ENCODE results near the gene SCFD2.
"Not testable (repeated sequence)": the region's sequence is repeated elsewhere in the genome, so short reads cannot be mapped to it uniquely, and the experiment has no call there.

SCFD2 gene

DNA sequence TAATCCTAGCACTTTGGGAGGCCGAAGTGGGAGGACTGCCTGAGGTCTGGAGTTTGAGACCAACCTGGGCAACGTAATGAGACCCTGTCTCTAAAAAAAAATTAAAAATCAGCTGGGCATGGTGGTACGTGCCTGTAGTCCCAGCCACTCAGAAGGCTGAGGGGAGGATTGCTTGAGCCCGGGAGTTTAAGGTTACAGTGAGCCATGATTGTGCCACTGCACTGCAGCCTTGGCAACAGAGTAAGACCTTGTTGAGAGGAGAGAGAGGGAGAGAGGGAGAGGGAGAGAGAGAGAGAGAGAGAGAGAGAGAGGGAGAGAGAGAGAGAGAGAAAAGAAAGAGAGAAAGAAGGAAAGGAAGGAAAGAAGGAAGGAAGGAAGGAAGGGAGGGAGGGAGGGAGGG lies 358.8 kb downstream of the SCFD2 start:
- DNase-seq: no peak

- DNase-seq: no peak
Observed at GRCh38 chr4:53005808-53006207, 360.1 kb downstream of the SCFD2 start.

DNA sequence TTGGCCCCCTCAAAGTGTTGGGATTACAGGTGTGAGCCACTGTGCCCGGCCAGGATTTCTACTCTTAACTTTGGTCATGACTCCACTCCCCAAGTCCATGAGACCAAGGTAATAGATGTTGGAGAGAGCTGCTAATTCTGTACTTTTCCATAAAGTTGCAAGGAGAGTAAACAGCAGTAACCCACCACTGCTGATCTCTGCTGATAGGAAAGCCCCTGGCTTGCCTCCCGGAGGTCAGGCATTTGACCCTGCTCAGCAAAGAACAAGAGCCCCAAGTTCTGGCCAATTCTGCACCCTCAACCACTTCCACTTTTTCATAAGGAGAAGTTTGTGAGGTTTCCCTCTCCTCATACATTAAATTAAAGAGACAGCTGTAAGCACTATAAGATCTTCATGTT lies 360.7 kb downstream of the SCFD2 start:
- DNase-seq: no peak

DNA sequence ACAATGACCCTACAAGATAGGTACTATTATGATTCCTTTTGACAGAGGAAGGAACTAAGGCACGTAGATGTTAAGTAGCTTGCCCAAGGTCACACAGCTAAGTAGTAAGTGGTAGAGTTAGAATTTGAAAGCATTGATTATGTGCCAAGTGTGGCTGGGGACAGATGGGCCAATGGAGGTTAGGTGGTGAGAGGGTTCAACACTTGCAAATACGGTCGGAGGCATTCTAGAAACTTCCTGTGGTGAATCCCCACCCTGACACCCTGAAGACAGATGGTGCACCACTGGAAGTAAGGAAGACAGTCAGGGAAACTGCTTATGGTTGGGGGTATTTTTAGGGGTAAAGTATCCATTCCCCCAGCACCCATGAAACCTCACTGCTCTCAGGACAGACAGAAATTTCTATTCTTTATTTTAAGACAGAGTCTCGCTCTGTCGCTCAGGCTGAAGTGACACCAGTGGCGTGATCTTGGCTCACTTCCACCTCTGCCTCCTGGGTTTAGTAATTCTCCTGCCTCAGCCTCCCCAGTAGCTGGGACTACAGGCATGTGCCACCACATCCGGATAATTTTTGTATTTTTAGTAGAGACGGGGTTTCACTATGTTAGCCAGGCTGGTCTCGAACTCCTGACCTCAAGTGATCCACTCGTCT lies 361.2 kb downstream of the SCFD2 start:
- DNase-seq: no peak

DNA sequence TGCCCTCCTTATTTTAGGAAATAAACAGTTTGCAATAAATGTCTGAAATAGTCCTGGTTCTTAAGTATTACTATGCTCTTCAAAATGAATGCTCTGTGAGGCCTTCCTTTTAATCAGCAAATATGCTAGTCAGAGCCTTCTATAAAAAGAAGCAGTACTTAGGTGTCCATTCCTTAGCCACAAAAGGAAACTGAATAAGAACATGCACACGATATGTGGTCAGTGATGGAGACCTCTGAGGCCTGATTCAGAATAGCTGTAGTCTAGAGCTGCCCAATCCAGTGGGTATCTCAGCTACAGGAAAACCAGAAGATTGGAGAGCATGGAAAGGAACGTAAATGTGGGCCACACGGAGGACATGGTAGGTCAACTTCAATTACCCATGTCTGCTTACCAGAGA lies 361.9 kb downstream of the SCFD2 start:
- DNase-seq: no peak

DNA sequence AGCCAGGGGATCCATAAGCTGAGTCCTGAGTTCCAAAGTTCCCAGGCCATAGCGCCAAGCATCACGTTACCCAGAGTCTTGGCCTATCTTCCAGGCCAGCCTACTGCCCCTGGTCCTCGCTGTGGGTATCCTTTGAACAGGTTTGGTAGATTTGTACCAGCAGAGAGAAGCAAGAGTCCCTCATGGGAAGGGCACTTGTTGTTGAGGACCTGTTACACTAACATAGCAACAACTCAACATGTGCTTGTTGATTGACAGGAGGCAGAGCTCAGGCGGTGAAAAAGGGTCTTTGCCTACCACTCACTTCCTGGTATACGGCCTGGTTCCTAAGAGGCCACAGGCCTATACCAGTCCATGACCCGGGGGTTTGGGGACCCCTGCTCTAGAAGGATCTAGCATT lies 365.3 kb downstream of the SCFD2 start:
- DNase-seq: no peak

DNA sequence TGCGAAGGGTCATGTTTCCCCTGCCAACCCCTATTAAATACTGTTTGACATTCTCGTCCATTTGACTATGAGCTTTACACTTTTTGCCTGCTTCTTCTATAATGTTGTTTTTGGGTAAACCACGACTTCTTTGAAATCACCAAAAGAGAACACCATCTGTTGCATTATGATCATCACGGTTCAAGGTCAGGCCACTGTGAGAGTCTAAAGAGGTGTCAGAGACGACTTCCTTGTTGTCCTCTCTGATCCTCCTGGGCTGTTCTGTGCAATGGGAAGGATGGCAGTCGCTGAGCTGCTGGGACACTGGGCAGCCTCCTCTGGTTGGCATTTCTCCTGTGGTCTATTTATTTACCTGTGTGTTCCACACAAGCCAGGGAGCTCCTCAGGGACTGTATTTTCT lies 366.2 kb downstream of the SCFD2 start:
- no peak for DNase-seq

GRCh38 chr4:52998413-52998812 lies 367.4 kb downstream of the SCFD2 start:
- no peak for DNase-seq

GRCh38 chr4:52997132-52997416 lies 368.8 kb downstream of the SCFD2 start:
- DNase-seq: no peak

- DNase-seq: no peak
Observed at GRCh38 chr4:52996261-52997131, 369.4 kb downstream of the SCFD2 start.

DNA sequence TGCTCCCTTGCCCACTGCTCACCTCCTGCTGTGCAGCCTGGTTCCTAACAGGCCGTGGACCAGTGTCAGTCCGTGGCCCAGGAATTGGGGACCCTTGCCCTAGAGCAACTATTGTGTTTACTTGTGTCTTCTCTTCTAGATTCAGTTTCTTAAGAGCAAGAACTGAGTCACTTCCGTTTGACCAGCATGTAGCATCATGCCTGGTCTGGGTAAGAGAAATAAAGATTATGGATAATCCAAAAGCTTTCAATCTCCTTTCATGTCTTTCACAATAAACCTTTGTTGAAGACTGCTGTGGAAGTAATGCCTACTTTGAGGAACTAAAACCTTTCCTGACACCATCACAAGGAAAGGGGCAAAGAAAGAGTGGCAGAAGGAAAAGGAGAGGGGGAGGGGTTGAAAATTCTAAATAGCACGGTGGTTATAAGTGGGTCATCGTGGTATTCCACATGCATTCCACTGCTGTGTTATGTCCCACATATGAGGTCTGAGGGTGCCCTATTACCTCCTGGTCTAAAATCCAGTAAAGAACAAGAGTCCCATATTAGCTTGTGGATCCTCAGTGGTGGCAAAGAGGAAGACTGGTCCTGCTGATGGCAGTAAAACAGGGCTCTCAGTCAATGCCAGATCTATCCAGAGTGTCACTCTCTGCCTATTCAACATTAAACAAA lies 370.4 kb downstream of the SCFD2 start:
- DNase-seq: no peak

DNA sequence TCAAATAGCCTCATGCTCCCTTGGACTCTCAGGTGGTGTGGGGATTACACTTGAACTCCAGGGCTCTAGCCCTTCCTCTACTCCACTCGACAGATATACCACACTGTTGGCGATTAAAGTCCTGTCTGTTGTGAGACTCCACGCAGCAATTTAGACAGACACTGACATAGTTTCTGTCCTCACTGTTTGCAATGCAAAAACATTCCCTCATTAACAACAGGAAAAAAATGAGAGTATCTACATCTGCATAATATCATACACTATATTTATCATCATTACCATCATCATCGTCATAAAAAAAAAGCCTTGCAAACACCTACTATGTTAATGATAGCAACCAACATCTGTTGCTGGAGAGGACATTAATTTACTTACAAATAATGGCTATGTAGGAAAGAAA lies 371.3 kb downstream of the SCFD2 start:
- DNase-seq: no peak

DNA sequence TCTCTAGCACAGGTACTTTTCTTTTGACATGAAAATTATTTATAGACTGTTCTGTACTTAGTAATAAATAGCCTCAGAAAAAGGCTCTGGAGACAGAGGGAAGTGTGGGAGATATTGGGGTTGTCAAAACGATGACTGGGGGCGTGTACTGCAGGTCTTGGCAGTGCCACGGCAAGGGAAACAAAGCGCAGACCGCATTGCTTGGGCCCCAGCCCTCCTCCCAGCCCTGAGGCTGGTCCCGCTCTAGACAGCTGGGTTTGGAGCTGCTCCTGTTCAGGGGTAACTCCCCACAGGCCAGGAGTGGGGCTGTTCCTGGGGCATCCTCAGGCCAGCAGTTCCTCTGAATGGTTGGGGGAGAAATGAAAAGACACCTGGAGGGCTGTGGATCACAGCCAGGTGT lies 372.1 kb downstream of the SCFD2 start:
- no peak for DNase-seq

GRCh38 chr4:52992551-52992950 lies 373.3 kb downstream of the SCFD2 start:
- not testable (repeated sequence) for DNase-seq

DNA sequence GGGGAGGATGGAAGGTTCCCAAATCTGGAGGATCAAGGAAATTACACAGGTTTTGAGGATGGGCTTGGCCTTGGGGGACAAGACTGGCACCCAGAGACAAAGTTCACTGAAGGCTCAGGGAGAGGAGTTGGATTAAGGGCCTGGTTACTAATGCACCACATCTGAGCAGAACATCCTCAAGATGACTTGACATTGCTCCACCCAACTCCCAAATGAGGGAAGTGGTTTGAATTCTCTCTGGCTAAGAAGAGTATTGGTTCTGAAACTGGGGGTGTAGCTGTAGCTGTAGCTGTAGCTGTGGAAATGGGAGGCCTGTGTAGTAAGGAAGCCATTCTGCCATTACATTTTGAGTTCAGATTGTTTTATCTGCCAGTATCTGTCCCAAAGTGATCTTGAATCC lies 374.4 kb downstream of the SCFD2 start:
- DNase-seq: no peak

GRCh38 chr4:52990706-52991105 lies 375.2 kb downstream of the SCFD2 start:
- DNase-seq: no peak

DNA sequence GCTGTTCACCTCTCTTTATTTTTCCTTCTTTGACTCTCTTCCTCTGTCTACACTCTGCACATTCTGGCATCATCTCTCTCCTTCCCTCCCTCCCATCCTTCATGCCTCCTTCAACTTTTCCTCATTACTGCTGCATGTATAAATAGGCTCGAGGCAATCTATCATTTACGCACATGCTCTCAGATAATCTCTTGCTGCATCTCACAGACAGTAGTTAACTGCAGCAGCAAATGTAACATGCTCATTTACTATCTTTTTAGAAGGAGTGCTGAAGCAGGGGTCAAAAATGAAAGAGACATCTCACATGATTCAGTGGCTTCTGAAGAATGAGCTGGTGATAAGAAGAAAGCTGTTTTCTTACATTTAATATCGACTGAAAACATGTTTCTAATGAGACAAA lies 376.0 kb downstream of the SCFD2 start:
- DNase-seq: no peak

DNA sequence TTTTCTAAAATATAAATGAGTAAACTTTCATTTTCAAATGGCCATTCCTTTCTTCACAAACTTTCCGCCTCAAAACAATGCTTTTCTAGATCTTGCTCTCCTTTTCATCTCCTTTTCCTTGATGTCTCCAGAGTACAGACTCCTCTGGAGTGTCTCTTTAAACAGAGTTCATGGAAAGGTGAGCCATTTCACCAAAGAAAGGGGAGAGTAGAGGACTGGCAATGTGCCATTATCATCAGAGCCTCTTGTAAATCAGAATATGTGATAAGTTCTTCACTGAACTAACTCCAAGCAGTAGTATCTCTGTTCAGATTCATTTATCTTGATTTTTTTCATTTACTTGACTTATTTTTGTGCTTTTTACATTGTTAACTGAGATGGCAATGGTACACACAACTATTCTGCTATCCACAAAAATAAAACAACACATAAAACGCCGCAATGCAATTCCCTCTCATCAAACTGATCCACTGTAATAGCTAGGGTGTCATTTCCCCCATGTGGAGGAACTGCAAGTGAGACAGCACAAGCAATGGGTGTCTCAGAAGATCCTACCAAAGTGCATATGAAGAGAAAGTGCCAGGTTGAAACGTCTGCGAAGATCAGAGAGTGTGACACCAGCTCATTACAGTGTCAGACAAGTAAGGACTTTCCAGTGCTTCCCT lies 378.3 kb downstream of the SCFD2 start:
- no peak for DNase-seq

GRCh38 chr4:52984462-52984881 lies 381.4 kb downstream of the SCFD2 start:
- no peak for DNase-seq

GRCh38 chr4:52983563-52984303 lies 382.1 kb downstream of the SCFD2 start:
- peak in 1 of 2 donors; percentile 51 for DNase-seq

- DNase-seq: no peak
Observed at GRCh38 chr4:52982946-52983340, 382.9 kb downstream of the SCFD2 start.

DNA sequence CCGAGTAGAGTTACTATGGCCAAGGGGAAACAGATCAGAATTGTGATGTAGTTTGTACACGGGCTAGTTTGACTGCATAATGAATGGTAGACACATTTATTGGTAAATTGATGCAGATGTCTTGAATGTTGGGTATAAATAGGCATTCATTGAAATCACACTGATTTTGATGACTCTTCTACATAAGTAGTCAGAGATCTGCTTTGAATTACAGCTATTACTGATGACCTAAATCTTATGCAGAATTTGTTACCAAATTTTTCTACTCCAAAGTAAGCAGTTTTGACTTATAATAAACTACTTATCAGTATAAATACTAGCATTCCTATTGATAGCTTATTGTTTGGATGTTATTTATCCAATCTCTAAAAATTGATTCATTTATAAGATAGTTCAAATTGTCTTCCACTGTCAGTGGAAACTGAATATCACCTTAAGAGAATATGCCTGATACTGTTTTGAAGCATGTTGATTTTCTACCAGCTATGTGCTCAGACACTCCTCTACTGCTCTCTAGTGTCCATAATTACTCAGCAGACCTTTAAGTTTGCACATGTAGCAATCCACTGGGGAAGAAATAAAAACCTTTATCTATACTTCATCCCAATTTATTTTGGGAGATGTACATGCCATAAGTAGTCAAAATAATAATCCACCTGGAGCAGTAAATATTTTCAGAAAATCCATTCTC lies 383.5 kb downstream of the SCFD2 start:
- DNase-seq: peak in 1 of 2 donors; percentile 14
